GM12878 (cell line): Measurements from ENCODE around the gene OR10H2. TPM values are rescaled to one million over a fixed set of nuclear protein-coding genes. Genes with fewer than 3 reads are reported as not detected.

Experiments
- ATAC-seq: fragments of 200-7000 bp; cut with Tn5 transposase; 3 replicates; pipeline ENCODE4 v1.9.1; 2020; ENCODE audit warnings: mild to moderate bottlenecking, moderate library complexity
- BruUV-seq: library from RNA; stranded (reverse); fragments of 400-500 nt; replicated peaks from 2 replicates; lab custom pipeline; 2021; lab: Mats Ljungman, UMichigan
- CTCF ChIA-PET: fragments of 300-600 bp; sonication (Branson Sonifier 250); formaldehyde crosslinking; extraction: SDS; loops from one replicate; lab custom pipeline; 2021; ENCODE audit warnings: inconsistent platforms; lab: Yijun Ruan, JAX
- POLR2A ChIA-PET: fragments of 350-600 bp; formaldehyde crosslinking; extraction: SDS; loops from one replicate; lab custom pipeline; 2021; ENCODE audit warnings: inconsistent platforms; lab: Charles Lee
- RAD21 ChIA-PET: fragments of 300-600 bp; sonication (Branson Sonifier 250); formaldehyde crosslinking; loops from one replicate; lab custom pipeline; 2023; ENCODE audit warnings: antibody characterized with exemption; ENCODE audit not compliant: unreplicated experiment; lab: Charles Lee
- SMC1A ChIA-PET: fragments of 300-600 bp; sonication (Branson Sonifier 250); formaldehyde crosslinking; loops from one replicate; lab custom pipeline; 2023; ENCODE audit not compliant: unreplicated experiment, uncharacterized antibody; lab: Charles Lee
- DNase-seq: peaks from one replicate; pipeline ENCODE4 v3.0.0-alpha.2; 2011; ENCODE audit warnings: low read depth, low spot score
- FAIRE-seq: peaks from 3 replicates; lab custom pipeline; 2011; peaks lifted over from hg19 to GRCh38; lab: Jason Lieb, UNC
- H2AFZ ChIP-seq: 2 replicates; pipeline ENCODE4 v1.6.0; 2011; ENCODE audit warnings: low read depth, low read length, control low read depth; ENCODE audit not compliant: control insufficient read depth
- H3K27ac ChIP-seq: 2 replicates; pipeline ENCODE4 v1.5.1; 2011; ENCODE audit warnings: control low read depth; ENCODE audit not compliant: control insufficient read depth, insufficient read depth
- H3K27me3 ChIP-seq, 2 experiments: replicated peaks in 1 of 2; 2 replicates each; pipeline versions ENCODE4 v1.6.0 to v1.6.1; 2011; ENCODE audit warnings: low read length in 1 of 2; ENCODE audit not compliant: control insufficient read depth in 2 of 2, insufficient read depth in 2 of 2
- H3K36me3 ChIP-seq, 2 experiments: 2 replicates each; pipeline ENCODE4 v1.5.1; 2011; ENCODE audit warnings: low read length in 1 of 2; ENCODE audit not compliant: control insufficient read depth in 2 of 2, insufficient read depth in 2 of 2
- H3K4me1 ChIP-seq: 2 replicates; pipeline ENCODE4 v1.6.1; 2011; ENCODE audit warnings: mild to moderate bottlenecking, low read length, moderate library complexity, mixed read lengths; ENCODE audit not compliant: control insufficient read depth, insufficient read depth
- H3K4me2 ChIP-seq: 2 replicates; pipeline ENCODE4 v1.6.0; 2011; ENCODE audit warnings: control low read depth; ENCODE audit not compliant: control insufficient read depth, insufficient read depth
- H3K4me3 ChIP-seq: fragments of 200-600 bp; sonication (generic); 2 replicates; pipeline ENCODE4 v1.5.1; 2016
- H3K79me2 ChIP-seq: 2 replicates; pipeline ENCODE4 v1.6.0; 2011; ENCODE audit warnings: low read length; ENCODE audit not compliant: control insufficient read depth, insufficient read depth
- H3K9ac ChIP-seq: 2 replicates; pipeline ENCODE4 v1.8.0; 2011; ENCODE audit warnings: low read length, control low read depth, mixed read lengths; ENCODE audit not compliant: control insufficient read depth, insufficient read depth
- H3K9me3 ChIP-seq: replicated peaks from 3 replicates; pipeline ENCODE4 v1.5.1; 2011; ENCODE audit warnings: mild to moderate bottlenecking, low read length; ENCODE audit not compliant: control insufficient read depth, insufficient read depth
- H4K20me1 ChIP-seq: 2 replicates; pipeline ENCODE4 v1.6.0; 2011; ENCODE audit not compliant: control insufficient read depth, insufficient read depth
- BMI1 ChIP-seq: fragments of 450-650 bp; IDR thresholded peaks from 2 replicates; pipeline ENCODE4 v1.6.1; 2016; ENCODE audit warnings: mild to moderate bottlenecking, moderate library complexity, borderline replicate concordance
- CREM ChIP-seq: IDR thresholded peaks from 2 replicates; pipeline ENCODE4 v1.6.1; 2014; ENCODE audit warnings: antibody characterized with exemption, low read depth
- IKZF1 ChIP-seq: fragments of 450-650 bp; conservative IDR thresholded peaks from 2 replicates; pipeline ENCODE4 v1.6.1; 2017; ENCODE audit warnings: antibody characterized with exemption, mild to moderate bottlenecking
- RUNX3 ChIP-seq: IDR thresholded peaks from 2 replicates; pipeline ENCODE4 v1.6.1; 2012; ENCODE audit warnings: low read length, inconsistent platforms
- SMAD5 ChIP-seq: IDR thresholded peaks from 2 replicates; pipeline ENCODE4 v1.6.1; 2016; ENCODE audit warnings: antibody characterized with exemption, low read depth
- SPI1 ChIP-seq: IDR thresholded peaks from 2 replicates; pipeline ENCODE4 v1.6.1; 2011; ENCODE audit warnings: low read depth, mild to moderate bottlenecking, low read length, moderate library complexity, borderline replicate concordance; ENCODE audit not compliant: insufficient read depth
- TBL1XR1 ChIP-seq: IDR thresholded peaks from 2 replicates; pipeline ENCODE4 v1.6.1; 2012; ENCODE audit warnings: low read depth, low read length, improper control_type of control experiment
- TCF12 ChIP-seq: IDR thresholded peaks from 2 replicates; pipeline ENCODE4 v1.6.1; 2011; ENCODE audit warnings: low read depth, mild to moderate bottlenecking, low read length
- TCF3 ChIP-seq: IDR thresholded peaks from 2 replicates; pipeline ENCODE4 v1.6.1; 2012; ENCODE audit warnings: low read depth, mild to moderate bottlenecking, low read length, borderline replicate concordance; ENCODE audit not compliant: insufficient read depth
- ZNF274 ChIP-seq: IDR thresholded peaks from one replicate; pipeline ENCODE4 v1.8.0; 2011; ENCODE audit not compliant: insufficient read length, insufficient read depth
- WGBS: methylation state at CpG from one replicate; pipeline ENCODE4 v1.1.6; 2016; ENCODE audit warnings: low lambda C conversion rate; ENCODE audit not compliant: insufficient replicate concordance, insufficient coverage; ENCODE audit errors: missing lambda C conversion rate; 5-methylcytosine and 5-hydroxymethylcytosine counted together
- in situ Hi-C: fragments of 300-500 bp; cut with MboI; formaldehyde crosslinking; loops from 9 replicates; pipeline ENCODE4 v1.14.3; 2018; ENCODE audit warnings: mixed read lengths
- intact Hi-C: fragments of 100-400 bp; cut with micrococcal nuclease; formaldehyde crosslinking; loops from one replicate; pipeline ENCODE4 v1.14.2; 2022; ENCODE audit not compliant: unreplicated experiment
- polyA plus RNA-seq, 11 experiments: library from polyadenylated mRNA; depleted of rRNA in 4 of 11; unstranded in 6 of 11; stranded (reverse) in 5 of 11; fragments of >200 nt; fragmentation: Nextera tagmentation in 4 of 11; fragmentation: Illumina TruSeq in 1 of 11; extraction: Ambion mirVana in 4 of 11; extraction: Trizol in 1 of 11; gene quantifications; 1 replicate in 1 of 11; 2 replicates in 10 of 11; pipeline versions ENCODE4 v1.2.1 to v1.2.3, GENCODE V29; 2011 to 2016; ENCODE audit warnings: inconsistent platforms in 2 of 11, missing spikeins in 2 of 11, low read depth in 1 of 11
- total RNA-seq, 4 experiments: library from RNA; depleted of rRNA in 3 of 4; stranded (reverse); fragments of >200 nt in 3 of 4; fragmentation: Illumina TruSeq in 1 of 4; extraction: Trizol in 1 of 4; gene quantifications; 2 replicates each; pipeline versions ENCODE4 v1.2.1 to v1.2.3, GENCODE V29; 2013 to 2021
- TF ChIP-seq, protein P1 (sequence below): fragments of 450-650 bp; IDR thresholded peaks from 2 replicates; pipeline ENCODE4 v1.6.1; 2017; ENCODE audit warnings: borderline replicate concordance
- TF ChIP-seq, protein P2 (sequence below): fragments of 450-650 bp; IDR thresholded peaks from 2 replicates; pipeline ENCODE4 v1.6.1; 2017; ENCODE audit warnings: mild to moderate bottlenecking, moderate library complexity

The OR10H2 gene
- total and polyA plus RNA-seq, 10 of the 15 experiments (the other 5 are each of a cell fraction or from before 2014, with no cell fraction given): not detected

DNA sequence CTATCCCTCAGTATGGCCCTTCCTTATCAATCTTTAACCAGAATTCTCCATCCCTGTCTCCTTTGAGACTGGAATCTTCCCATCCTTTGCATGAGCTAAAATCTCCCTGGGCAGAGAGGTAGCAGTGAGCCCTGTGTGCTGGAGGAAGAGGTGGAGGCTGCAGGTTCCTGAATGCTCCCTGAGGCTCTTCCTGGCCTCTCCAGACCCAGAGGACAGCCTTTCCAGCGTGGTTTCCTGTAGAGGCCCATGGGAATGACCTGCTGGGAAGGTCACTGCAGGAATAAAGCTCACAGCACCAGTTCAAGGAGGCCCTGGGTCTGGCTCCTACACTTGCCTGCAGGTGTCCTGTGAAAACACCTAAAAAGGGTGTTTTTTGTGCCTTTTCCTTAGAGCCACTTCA lies 4.6 kb downstream of the OR10H2 start (continued):
- TF ChIP-seq, protein P1, sequence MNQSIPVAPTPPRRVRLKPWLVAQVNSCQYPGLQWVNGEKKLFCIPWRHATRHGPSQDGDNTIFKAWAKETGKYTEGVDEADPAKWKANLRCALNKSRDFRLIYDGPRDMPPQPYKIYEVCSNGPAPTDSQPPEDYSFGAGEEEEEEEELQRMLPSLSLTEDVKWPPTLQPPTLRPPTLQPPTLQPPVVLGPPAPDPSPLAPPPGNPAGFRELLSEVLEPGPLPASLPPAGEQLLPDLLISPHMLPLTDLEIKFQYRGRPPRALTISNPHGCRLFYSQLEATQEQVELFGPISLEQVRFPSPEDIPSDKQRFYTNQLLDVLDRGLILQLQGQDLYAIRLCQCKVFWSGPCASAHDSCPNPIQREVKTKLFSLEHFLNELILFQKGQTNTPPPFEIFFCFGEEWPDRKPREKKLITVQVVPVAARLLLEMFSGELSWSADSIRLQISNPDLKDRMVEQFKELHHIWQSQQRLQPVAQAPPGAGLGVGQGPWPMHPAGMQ: no peak
- TF ChIP-seq BMI1 (no peak), ZNF274 (no peak), CREM (no peak)

DNA sequence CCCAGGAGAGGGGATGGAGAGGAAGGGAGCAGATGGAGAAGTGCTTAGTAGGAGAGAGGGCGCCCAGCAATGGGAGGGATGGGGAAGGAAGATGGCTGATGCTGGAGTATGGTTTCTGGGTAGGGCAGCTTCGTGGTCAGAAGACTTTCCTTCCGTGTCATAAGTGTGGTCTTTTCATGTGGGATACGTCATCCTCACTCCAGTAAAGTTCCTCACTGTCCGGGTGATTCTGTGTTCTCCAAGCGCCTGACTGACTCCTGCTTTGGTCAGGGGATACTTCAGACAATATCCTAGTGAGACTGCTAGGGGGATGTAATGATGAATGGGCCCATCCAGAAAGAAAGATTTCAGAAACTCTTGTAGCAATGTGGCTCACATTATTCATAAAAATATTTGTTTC lies 6.1 kb downstream of the OR10H2 start:
- FAIRE-seq: no peak
- no peaks in the 10 kb centered on the region for H3K4me1 ChIP-seq
- H3K79me2 ChIP-seq: no peaks in the 10 kb centered on the region
- no peak for DNase-seq
- SMC1A ChIA-PET: no interaction called here
- no peak for ATAC-seq
- H3K4me2 ChIP-seq: no peak overlapping the region
- no peak overlapping the region for H3K27ac ChIP-seq
- no peak overlapping the region for H3K9ac ChIP-seq
- RAD21 ChIA-PET: no interaction called here
- in situ Hi-C loops (no loop called here), intact Hi-C loops (no loop called here)
- CTCF ChIA-PET: no interaction called here
- BruUV-seq: no TSS peak
- POLR2A ChIA-PET: no interaction called here
- H2AFZ ChIP-seq: no peak overlapping the region
- 2% methylated on average over 6 of the region's 6 CpGs for WGBS
- no peaks in the 10 kb centered on the region for H3K27me3 ChIP-seq
- H4K20me1 ChIP-seq: no peaks in the 10 kb centered on the region
- no peaks in the 10 kb centered on the region for H3K36me3 ChIP-seq
- no peak overlapping the region for H3K4me3 ChIP-seq
- TF ChIP-seq TCF12 (no peak), SPI1 (no peak), TBL1XR1 (no peak), RUNX3 (no peak), SMAD5 (no peak), TCF3 (no peak), IKZF1 (no peak)
- TF ChIP-seq, protein P2, sequence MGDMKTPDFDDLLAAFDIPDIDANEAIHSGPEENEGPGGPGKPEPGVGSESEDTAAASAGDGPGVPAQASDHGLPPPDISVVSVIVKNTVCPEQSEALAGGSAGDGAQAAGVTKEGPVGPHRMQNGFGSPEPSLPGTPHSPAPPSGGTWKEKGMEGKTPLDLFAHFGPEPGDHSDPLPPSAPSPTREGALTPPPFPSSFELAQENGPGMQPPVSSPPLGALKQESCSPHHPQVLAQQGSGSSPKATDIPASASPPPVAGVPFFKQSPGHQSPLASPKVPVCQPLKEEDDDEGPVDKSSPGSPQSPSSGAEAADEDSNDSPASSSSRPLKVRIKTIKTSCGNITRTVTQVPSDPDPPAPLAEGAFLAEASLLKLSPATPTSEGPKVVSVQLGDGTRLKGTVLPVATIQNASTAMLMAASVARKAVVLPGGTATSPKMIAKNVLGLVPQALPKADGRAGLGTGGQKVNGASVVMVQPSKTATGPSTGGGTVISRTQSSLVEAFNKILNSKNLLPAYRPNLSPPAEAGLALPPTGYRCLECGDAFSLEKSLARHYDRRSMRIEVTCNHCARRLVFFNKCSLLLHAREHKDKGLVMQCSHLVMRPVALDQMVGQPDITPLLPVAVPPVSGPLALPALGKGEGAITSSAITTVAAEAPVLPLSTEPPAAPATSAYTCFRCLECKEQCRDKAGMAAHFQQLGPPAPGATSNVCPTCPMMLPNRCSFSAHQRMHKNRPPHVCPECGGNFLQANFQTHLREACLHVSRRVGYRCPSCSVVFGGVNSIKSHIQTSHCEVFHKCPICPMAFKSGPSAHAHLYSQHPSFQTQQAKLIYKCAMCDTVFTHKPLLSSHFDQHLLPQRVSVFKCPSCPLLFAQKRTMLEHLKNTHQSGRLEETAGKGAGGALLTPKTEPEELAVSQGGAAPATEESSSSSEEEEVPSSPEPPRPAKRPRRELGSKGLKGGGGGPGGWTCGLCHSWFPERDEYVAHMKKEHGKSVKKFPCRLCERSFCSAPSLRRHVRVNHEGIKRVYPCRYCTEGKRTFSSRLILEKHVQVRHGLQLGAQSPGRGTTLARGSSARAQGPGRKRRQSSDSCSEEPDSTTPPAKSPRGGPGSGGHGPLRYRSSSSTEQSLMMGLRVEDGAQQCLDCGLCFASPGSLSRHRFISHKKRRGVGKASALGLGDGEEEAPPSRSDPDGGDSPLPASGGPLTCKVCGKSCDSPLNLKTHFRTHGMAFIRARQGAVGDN: no peak
- H3K9me3 ChIP-seq: no peaks in the 10 kb centered on the region
